H9 (cell line): Measurements from ENCODE around the gene RAB1B. TPM values are rescaled to one million over a fixed set of nuclear protein-coding genes. Genes with fewer than 3 reads are reported as not detected.

Experiments
- DNase-seq: peaks from one replicate; pipeline ENCODE4 v3.0.0-alpha.2; 2017
- H2AFZ ChIP-seq: one replicate; pipeline ENCODE4 v1.6.1; 2013; ENCODE audit warnings: mild to moderate bottlenecking, low read length, control low read depth, moderate library complexity
- H2AK5ac ChIP-seq: 2 replicates; pipeline ENCODE4 v1.6.1; 2013; ENCODE audit warnings: low read length, control low read depth, mixed read lengths; ENCODE audit not compliant: insufficient read length
- H2BK120ac ChIP-seq: one replicate; pipeline ENCODE4 v1.6.1; 2013; ENCODE audit warnings: low read depth, mild to moderate bottlenecking, low read length, control low read depth, inconsistent platforms; ENCODE audit not compliant: poor library complexity, severe bottlenecking
- H2BK12ac ChIP-seq: 2 replicates; pipeline ENCODE4 v1.6.1; 2013; ENCODE audit warnings: low read length, control low read depth, mixed read lengths, low read depth; ENCODE audit not compliant: insufficient read length
- H2BK15ac ChIP-seq: 2 replicates; pipeline ENCODE4 v1.6.1; 2013; ENCODE audit warnings: low read depth, low read length, control low read depth
- H2BK20ac ChIP-seq: one replicate; pipeline ENCODE4 v1.6.1; 2013; ENCODE audit warnings: low read depth, mild to moderate bottlenecking, low read length, control low read depth, inconsistent platforms; ENCODE audit not compliant: poor library complexity, severe bottlenecking
- H2BK5ac ChIP-seq: 2 replicates; pipeline ENCODE4 v1.6.1; 2013; ENCODE audit warnings: low read length, control low read depth, mixed read lengths; ENCODE audit not compliant: insufficient read length
- H3K14ac ChIP-seq: 2 replicates; pipeline ENCODE4 v1.6.1; 2013; ENCODE audit warnings: low read length, control low read depth; ENCODE audit not compliant: insufficient read depth
- H3K18ac ChIP-seq: 2 replicates; pipeline ENCODE4 v1.6.1; 2013; ENCODE audit warnings: low read depth, mild to moderate bottlenecking, mixed read lengths, low read length, control low read depth; ENCODE audit not compliant: insufficient read length
- H3K23ac ChIP-seq: 2 replicates; pipeline ENCODE4 v1.6.1; 2013; ENCODE audit warnings: low read length, control low read depth, mixed read lengths, low read depth; ENCODE audit not compliant: insufficient read length
- H3K23me2 ChIP-seq: 2 replicates; pipeline ENCODE4 v1.6.1; 2013; ENCODE audit warnings: low read depth, mild to moderate bottlenecking, mixed read lengths, low read length, control low read depth; ENCODE audit not compliant: insufficient read length, poor library complexity, severe bottlenecking
- H3K27ac ChIP-seq: 2 replicates; pipeline ENCODE4 v1.5.1; 2013; ENCODE audit warnings: low read length, control low read depth, mixed read lengths, low read depth; ENCODE audit not compliant: insufficient read length
- H3K27me3 ChIP-seq: 2 replicates; pipeline ENCODE4 v1.6.1; 2013; ENCODE audit warnings: low read length, control low read depth, inconsistent platforms; ENCODE audit not compliant: insufficient read depth
- H3K4ac ChIP-seq: 2 replicates; pipeline ENCODE4 v1.6.1; 2013; ENCODE audit warnings: low read depth, mild to moderate bottlenecking, control low read depth, inconsistent platforms, low read length, moderate library complexity
- H3K4me1 ChIP-seq: 2 replicates; pipeline ENCODE4 v1.6.1; 2013; ENCODE audit warnings: low read length, control low read depth, inconsistent platforms; ENCODE audit not compliant: insufficient read depth
- H3K4me2 ChIP-seq: 2 replicates; pipeline ENCODE4 v1.6.1; 2013; ENCODE audit warnings: low read length, control low read depth, mixed read lengths; ENCODE audit not compliant: insufficient read length, insufficient read depth
- H3K56ac ChIP-seq: 2 replicates; pipeline ENCODE4 v1.6.1; 2013; ENCODE audit warnings: low read depth, mild to moderate bottlenecking, mixed read lengths, low read length, control low read depth; ENCODE audit not compliant: insufficient read length
- H3K79me1 ChIP-seq: 2 replicates; pipeline ENCODE4 v1.6.1; 2013; ENCODE audit warnings: low read depth, mild to moderate bottlenecking, moderate library complexity, low read length, control low read depth, inconsistent platforms; ENCODE audit not compliant: insufficient read depth, poor library complexity, severe bottlenecking
- H3K79me2 ChIP-seq: 2 replicates; pipeline ENCODE4 v1.6.1; 2013; ENCODE audit warnings: low read length, control low read depth, inconsistent platforms; ENCODE audit not compliant: insufficient read depth
- H3K9ac ChIP-seq: 2 replicates; pipeline ENCODE4 v1.6.1; 2013; ENCODE audit warnings: low read length, control low read depth, mixed read lengths; ENCODE audit not compliant: insufficient read length; ENCODE audit errors: extremely low read depth
- H3K9me3 ChIP-seq: one replicate; pipeline ENCODE4 v1.6.1; 2013; ENCODE audit warnings: low read depth, low read length, inconsistent platforms; ENCODE audit not compliant: control insufficient read depth
- H3T11ph ChIP-seq: one replicate; pipeline ENCODE4 v1.6.1; 2013; ENCODE audit warnings: mild to moderate bottlenecking, low read length, control low read depth, inconsistent platforms
- H4K20me1 ChIP-seq: one replicate; pipeline ENCODE4 v1.6.1; 2013; ENCODE audit not compliant: control insufficient read depth, insufficient read length, insufficient read depth
- H4K5ac ChIP-seq: 2 replicates; pipeline ENCODE4 v1.6.1; 2013; ENCODE audit warnings: low read depth, mild to moderate bottlenecking, mixed read lengths, low read length, control low read depth; ENCODE audit not compliant: insufficient read length
- H4K8ac ChIP-seq: replicated peaks from 2 replicates; pipeline ENCODE4 v1.6.1; 2013; ENCODE audit warnings: low read length, control low read depth, mixed read lengths, low read depth; ENCODE audit not compliant: insufficient read length
- H4K91ac ChIP-seq: 2 replicates; pipeline ENCODE4 v1.6.1; 2013; ENCODE audit warnings: low read depth, mild to moderate bottlenecking, moderate library complexity, mixed read lengths, low read length, control low read depth; ENCODE audit not compliant: insufficient read length
- H3K27ac Mint-ChIP-seq, 3 experiments: 2 replicates in 2 of 3; 3 replicates in 1 of 3; pipeline ENCODE4 v1.8.0; 2020 to 2021; ENCODE audit warnings: mixed read lengths in 3 of 3, mild to moderate bottlenecking in 1 of 3, moderate library complexity in 1 of 3
- H3K27me3 Mint-ChIP-seq: 2 replicates; pipeline ENCODE4 v1.8.0; 2021; ENCODE audit warnings: low read depth, mild to moderate bottlenecking, moderate library complexity, mixed read lengths
- H3K36me3 Mint-ChIP-seq, 3 experiments: 2 replicates in 2 of 3; 3 replicates in 1 of 3; pipeline ENCODE4 v1.8.0; 2020 to 2021; ENCODE audit warnings: low read depth in 3 of 3, mixed read lengths in 3 of 3; ENCODE audit not compliant: insufficient read depth in 1 of 3
- H3K4me1 Mint-ChIP-seq, 2 experiments: 2 replicates each; pipeline ENCODE4 v1.8.0; 2020; ENCODE audit warnings: mixed read lengths in 2 of 2
- H3K4me3 Mint-ChIP-seq, 2 experiments: 2 replicates in 1 of 2; 3 replicates in 1 of 2; pipeline ENCODE4 v1.8.0; 2020 to 2021; ENCODE audit warnings: mild to moderate bottlenecking in 2 of 2, mixed read lengths in 2 of 2, moderate library complexity in 1 of 2
- H3K9me3 Mint-ChIP-seq, 2 experiments: 2 replicates in 1 of 2; 3 replicates in 1 of 2; pipeline ENCODE4 v1.8.0; 2020; ENCODE audit warnings: mild to moderate bottlenecking in 2 of 2, mixed read lengths in 2 of 2, moderate library complexity in 1 of 2
- WGBS: extraction: QIAGEN DNeasy Blood & Tissue Kit; methylation state at CpG from one replicate; pipeline ENCODE4 v1.1.7; 2013; ENCODE audit warnings: missing lambda C conversion rate, low lambda C conversion rate, mixed read lengths; ENCODE audit not compliant: insufficient read length; ENCODE audit errors: extremely low coverage; 5-methylcytosine and 5-hydroxymethylcytosine counted together
- total RNA-seq: library from RNA; stranded (reverse); gene quantifications from 2 replicates; pipeline ENCODE4 v1.2.1, GENCODE V29; 2021
- TF ChIP-seq, protein P1 (sequence below): fragments of 200-600 bp; sonication (generic); conservative IDR thresholded peaks from 3 replicates; pipeline ENCODE4 v1.8.0; 2021; ENCODE audit warnings: antibody characterized with exemption, mild to moderate bottlenecking

The RAB1B gene
- total RNA-seq, 1 experiment from 2014 or later: 118 TPM

DNA sequence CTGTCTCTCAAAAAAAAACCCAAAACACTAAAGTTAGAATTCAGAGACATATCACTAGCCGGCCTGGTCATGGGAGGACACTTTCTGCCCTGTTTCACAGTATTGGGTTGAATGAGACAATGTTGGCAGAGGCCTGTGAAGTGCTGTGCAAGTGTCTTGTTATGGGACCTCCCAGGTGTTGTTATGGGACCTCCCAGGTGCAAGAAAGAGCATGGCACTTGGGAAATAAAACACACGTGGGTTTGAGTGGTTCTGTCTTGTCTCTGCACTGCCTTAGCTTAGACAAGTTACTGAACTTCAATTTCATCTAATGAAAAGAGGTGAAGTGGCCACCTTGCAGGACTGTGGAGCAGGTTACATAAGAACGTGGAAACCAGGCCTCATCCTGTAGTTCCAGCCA, 28.9 kb upstream of the RAB1B start:
- Histone ChIP-seq H3K23me2 (no peaks in the 10 kb centered on the region), H3K56ac (no peak overlapping the region), H4K8ac (no peak overlapping the region), H3K9ac (no peak overlapping the region), H3K14ac (no peak overlapping the region), H2BK15ac (no peak overlapping the region), H2BK20ac (no peak overlapping the region), H3K4ac (no peak overlapping the region), H3K4me2 (no peak overlapping the region), H2BK12ac (no peak overlapping the region), H4K5ac (no peak overlapping the region), H4K91ac (no peak overlapping the region), H3T11ph (no peak overlapping the region), H3K27ac (no peak overlapping the region), H3K79me2 (no peaks in the 10 kb centered on the region), H2BK5ac (no peak overlapping the region), H3K23ac (no peak overlapping the region), H3K4me1 (no peaks in the 10 kb centered on the region), H2BK120ac (no peak overlapping the region), H3K9me3 (no peaks in the 10 kb centered on the region), H2AFZ (no peak overlapping the region), H3K27me3 (no peaks in the 10 kb centered on the region), H2AK5ac (no peak overlapping the region), H4K20me1 (no peaks in the 10 kb centered on the region), H3K79me1 (no peaks in the 10 kb centered on the region), H3K18ac (no peak overlapping the region)
- H3K27me3 Mint-ChIP-seq: peaks cover 3% of the 10 kb centered on the region; the same call in 1 of the 2 replicates
- no peak overlapping the region for H3K27ac Mint-ChIP-seq
- peaks cover 2 to 15% (median 10%) of the 10 kb centered on the region in 3 experiments; a peak in 4 of 7 replicates for H3K36me3 Mint-ChIP-seq
- no CpG with 5 or more reads among the region's 3 CpGs for WGBS
- peaks cover 5% of the 10 kb centered on the region in 2 experiments; a peak in 3 of 4 replicates for H3K4me1 Mint-ChIP-seq
- H3K9me3 Mint-ChIP-seq: no peaks in the 10 kb centered on the region
- no peak overlapping the region for H3K4me3 Mint-ChIP-seq
- no peak for DNase-seq
- TF ChIP-seq, protein P1, sequence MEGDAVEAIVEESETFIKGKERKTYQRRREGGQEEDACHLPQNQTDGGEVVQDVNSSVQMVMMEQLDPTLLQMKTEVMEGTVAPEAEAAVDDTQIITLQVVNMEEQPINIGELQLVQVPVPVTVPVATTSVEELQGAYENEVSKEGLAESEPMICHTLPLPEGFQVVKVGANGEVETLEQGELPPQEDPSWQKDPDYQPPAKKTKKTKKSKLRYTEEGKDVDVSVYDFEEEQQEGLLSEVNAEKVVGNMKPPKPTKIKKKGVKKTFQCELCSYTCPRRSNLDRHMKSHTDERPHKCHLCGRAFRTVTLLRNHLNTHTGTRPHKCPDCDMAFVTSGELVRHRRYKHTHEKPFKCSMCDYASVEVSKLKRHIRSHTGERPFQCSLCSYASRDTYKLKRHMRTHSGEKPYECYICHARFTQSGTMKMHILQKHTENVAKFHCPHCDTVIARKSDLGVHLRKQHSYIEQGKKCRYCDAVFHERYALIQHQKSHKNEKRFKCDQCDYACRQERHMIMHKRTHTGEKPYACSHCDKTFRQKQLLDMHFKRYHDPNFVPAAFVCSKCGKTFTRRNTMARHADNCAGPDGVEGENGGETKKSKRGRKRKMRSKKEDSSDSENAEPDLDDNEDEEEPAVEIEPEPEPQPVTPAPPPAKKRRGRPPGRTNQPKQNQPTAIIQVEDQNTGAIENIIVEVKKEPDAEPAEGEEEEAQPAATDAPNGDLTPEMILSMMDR: no peak
